Liver (tissue), 9 donors: Measurements from ENCODE around the gene CTNNA1. TPM values are rescaled to one million over a fixed set of nuclear protein-coding genes. Genes with fewer than 3 reads are reported as not detected.

Experiments used
- DNase-seq: peaks from one replicate; pipeline ENCODE4 v3.0.0-alpha.2; 2017; ENCODE audit warnings: low spot score
- H3K27ac ChIP-seq, 2 donors: one replicate each; pipeline ENCODE4 v1.7.0; 2013; ENCODE audit warnings: inconsistent platforms in 2 of 2, low read length in 2 of 2, control low read depth in 1 of 2, low read depth in 1 of 2, mild to moderate bottlenecking in 1 of 2
- H3K27me3 ChIP-seq, 4 donors: one replicate each; pipeline versions ENCODE4 v1.6.1 to v1.7.0; 2013; ENCODE audit warnings: low read length in 3 of 4, inconsistent platforms in 1 of 4, mild to moderate bottlenecking in 1 of 4, moderate library complexity in 1 of 4; ENCODE audit not compliant: control insufficient read depth in 4 of 4, insufficient read depth in 4 of 4
- H3K36me3 ChIP-seq, 4 donors: one replicate each; pipeline versions ENCODE4 v1.6.1 to v1.7.0; 2013; ENCODE audit warnings: low read length in 3 of 4, mild to moderate bottlenecking in 3 of 4, low read depth in 1 of 4, moderate library complexity in 1 of 4; ENCODE audit not compliant: control insufficient read depth in 4 of 4, insufficient read depth in 3 of 4
- H3K4me1 ChIP-seq, 4 donors: one replicate each; pipeline versions ENCODE4 v1.6.1 to v1.7.0; 2013; ENCODE audit warnings: low read length in 3 of 4, mild to moderate bottlenecking in 3 of 4, moderate library complexity in 1 of 4; ENCODE audit not compliant: control insufficient read depth in 4 of 4, insufficient read depth in 4 of 4
- H3K4me3 ChIP-seq, 3 donors: one replicate each; pipeline versions ENCODE4 v1.6.1 to v1.7.0; 2013; ENCODE audit warnings: low read length in 3 of 3, control low read depth in 1 of 3, low read depth in 1 of 3, mild to moderate bottlenecking in 1 of 3
- H3K9ac ChIP-seq, 2 donors: one replicate each; pipeline ENCODE4 v1.7.0; 2013; ENCODE audit warnings: low read length in 2 of 2, mild to moderate bottlenecking in 2 of 2, moderate library complexity in 2 of 2, control low read depth in 1 of 2, low read depth in 1 of 2
- H3K9me3 ChIP-seq, 4 donors: one replicate each; pipeline versions ENCODE4 v1.6.1 to v1.7.0; 2013; ENCODE audit warnings: low read length in 3 of 4; ENCODE audit not compliant: control insufficient read depth in 4 of 4
- CTCF ChIP-seq: fragments of 150-350 bp; IDR thresholded peaks from 2 replicates; pipeline ENCODE4 v1.5.1; 2017; ENCODE audit warnings: improper control_type of control experiment, low read depth, low read length; ENCODE audit not compliant: missing input control
- EGR1 ChIP-seq, 2 donors: IDR thresholded peaks; 2 replicates each; pipeline ENCODE4 v1.6.1; 2016 to 2018; ENCODE audit warnings: antibody characterized with exemption in 2 of 2, low read depth in 2 of 2
- FOXA1 ChIP-seq: IDR thresholded peaks from 2 replicates; pipeline ENCODE4 v1.6.1; 2016; ENCODE audit warnings: antibody characterized with exemption
- FOXA2 ChIP-seq: IDR thresholded peaks from 2 replicates; pipeline ENCODE4 v1.6.1; 2016; ENCODE audit warnings: antibody characterized with exemption
- GABPA ChIP-seq, 2 donors: IDR thresholded peaks in 1 of 2; conservative IDR thresholded peaks in 1 of 2; 2 replicates each; pipeline ENCODE4 v1.6.1; 2016; ENCODE audit warnings: antibody characterized with exemption in 2 of 2, mild to moderate bottlenecking in 1 of 2, moderate library complexity in 1 of 2
- HNF4A ChIP-seq, 2 donors: conservative IDR thresholded peaks; 2 replicates each; pipeline ENCODE4 v1.6.1; 2016; ENCODE audit warnings: antibody characterized with exemption in 2 of 2, mild to moderate bottlenecking in 2 of 2
- HNF4G ChIP-seq: IDR thresholded peaks from 2 replicates; pipeline ENCODE4 v1.6.1; 2016; ENCODE audit warnings: antibody characterized with exemption
- JUND ChIP-seq, 2 donors: IDR thresholded peaks; 2 replicates each; pipeline ENCODE4 v1.6.1; 2016; ENCODE audit warnings: antibody characterized with exemption in 2 of 2
- RAD21 ChIP-seq, 2 donors: IDR thresholded peaks; 2 replicates each; pipeline ENCODE4 v1.6.1; 2016; ENCODE audit warnings: antibody characterized with exemption in 2 of 2, mild to moderate bottlenecking in 2 of 2
- REST ChIP-seq: IDR thresholded peaks from 2 replicates; pipeline ENCODE4 v1.6.1; 2016; ENCODE audit warnings: antibody characterized with exemption, mild to moderate bottlenecking
- RXRA ChIP-seq, 2 donors: IDR thresholded peaks; 2 replicates each; pipeline ENCODE4 v1.6.1; 2017 to 2018; ENCODE audit warnings: antibody characterized with exemption in 2 of 2, mild to moderate bottlenecking in 1 of 2
- SP1 ChIP-seq: IDR thresholded peaks from 2 replicates; pipeline ENCODE4 v1.6.1; 2018; ENCODE audit warnings: antibody characterized with exemption, mild to moderate bottlenecking
- TAF1 ChIP-seq: conservative IDR thresholded peaks from 2 replicates; pipeline ENCODE4 v1.6.1; 2016; ENCODE audit warnings: antibody characterized with exemption, mild to moderate bottlenecking
- YY1 ChIP-seq: IDR thresholded peaks from 2 replicates; pipeline ENCODE4 v1.6.1; 2016; ENCODE audit warnings: antibody characterized with exemption, mild to moderate bottlenecking
- WGBS: extraction: QIAGEN DNeasy Blood & Tissue Kit; methylation state at CpG from one replicate; pipeline ENCODE4 v1.1.7; 2013; 5-methylcytosine and 5-hydroxymethylcytosine counted together
- polyA plus RNA-seq, 2 donors: library from polyadenylated mRNA; stranded (reverse) in 1 of 2; unstranded in 1 of 2; fragments of 200-250 nt in 1 of 2; fragments of >200 nt in 1 of 2; fragmentation: Nextera tagmentation in 1 of 2; extraction: Ambion mirVana in 1 of 2; gene quantifications; one replicate each; pipeline versions ENCODE4 v1.2.1 to v1.2.3, GENCODE V29; 2013 to 2015
- total RNA-seq, 2 donors: library from RNA; depleted of rRNA; stranded (reverse); fragments of >200 nt; gene quantifications; one replicate each; pipeline ENCODE4 v1.2.3, GENCODE V29; 2014
- TF ChIP-seq, protein P1 (sequence below): IDR thresholded peaks from 2 replicates; pipeline ENCODE4 v1.6.1; 2016; ENCODE audit warnings: antibody characterized with exemption
- TF ChIP-seq, protein P2 (sequence below): IDR thresholded peaks from 2 replicates; pipeline ENCODE4 v1.6.1; 2016; ENCODE audit warnings: antibody characterized with exemption
- TF ChIP-seq, protein P3 (sequence below): IDR thresholded peaks from 2 replicates; pipeline ENCODE4 v1.6.1; 2016; ENCODE audit warnings: antibody characterized with exemption
- donor health status: healthy.
- donor health status: healthy.
- donor health status: healthy.
- donor health status: healthy.
- donor health status: healthy.

The CTNNA1 gene
- total and polyA plus RNA-seq, 4 donors: 39.9 to 150 (median 103) TPM

- H3K27me3 ChIP-seq: no peaks in the 10 kb centered on the region
- TF ChIP-seq EGR1 (IDR thresholded peaks at IDR 0.05; ENCODE audit: low read depth in 2 of 2) (no peak), TAF1 (no peak), FOXA1 (no peak), YY1 (no peak), HNF4A (conservative IDR thresholded peaks at IDR 0.05) (no peak), GABPA (IDR thresholded peaks at IDR 0.05 in 1 of 2, conservative IDR thresholded peaks at IDR 0.05 in 1 of 2) (no peak), JUND (IDR thresholded peaks at IDR 0.05) (no peak), REST (no peak), CTCF (no peak), RXRA (IDR thresholded peaks at IDR 0.05) (no peak), RAD21 (IDR thresholded peaks at IDR 0.05) (no peak), FOXA2 (no peak), SP1 (no peak)
- TF ChIP-seq, protein P1, sequence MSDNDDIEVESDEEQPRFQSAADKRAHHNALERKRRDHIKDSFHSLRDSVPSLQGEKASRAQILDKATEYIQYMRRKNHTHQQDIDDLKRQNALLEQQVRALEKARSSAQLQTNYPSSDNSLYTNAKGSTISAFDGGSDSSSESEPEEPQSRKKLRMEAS: no peak
- TF ChIP-seq, protein P2, sequence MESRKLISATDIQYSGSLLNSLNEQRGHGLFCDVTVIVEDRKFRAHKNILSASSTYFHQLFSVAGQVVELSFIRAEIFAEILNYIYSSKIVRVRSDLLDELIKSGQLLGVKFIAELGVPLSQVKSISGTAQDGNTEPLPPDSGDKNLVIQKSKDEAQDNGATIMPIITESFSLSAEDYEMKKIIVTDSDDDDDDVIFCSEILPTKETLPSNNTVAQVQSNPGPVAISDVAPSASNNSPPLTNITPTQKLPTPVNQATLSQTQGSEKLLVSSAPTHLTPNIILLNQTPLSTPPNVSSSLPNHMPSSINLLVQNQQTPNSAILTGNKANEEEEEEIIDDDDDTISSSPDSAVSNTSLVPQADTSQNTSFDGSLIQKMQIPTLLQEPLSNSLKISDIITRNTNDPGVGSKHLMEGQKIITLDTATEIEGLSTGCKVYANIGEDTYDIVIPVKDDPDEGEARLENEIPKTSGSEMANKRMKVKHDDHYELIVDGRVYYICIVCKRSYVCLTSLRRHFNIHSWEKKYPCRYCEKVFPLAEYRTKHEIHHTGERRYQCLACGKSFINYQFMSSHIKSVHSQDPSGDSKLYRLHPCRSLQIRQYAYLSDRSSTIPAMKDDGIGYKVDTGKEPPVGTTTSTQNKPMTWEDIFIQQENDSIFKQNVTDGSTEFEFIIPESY: no peak
- TF ChIP-seq, protein P3, sequence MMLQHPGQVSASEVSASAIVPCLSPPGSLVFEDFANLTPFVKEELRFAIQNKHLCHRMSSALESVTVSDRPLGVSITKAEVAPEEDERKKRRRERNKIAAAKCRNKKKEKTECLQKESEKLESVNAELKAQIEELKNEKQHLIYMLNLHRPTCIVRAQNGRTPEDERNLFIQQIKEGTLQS: no peak
- no peaks in the 10 kb centered on the region for H3K4me1 ChIP-seq
- no peak overlapping the region for H3K4me3 ChIP-seq
- no peaks in the 10 kb centered on the region for H3K36me3 ChIP-seq
- WGBS: 92% methylated on average over 2 of the region's 2 CpGs
- H3K9me3 ChIP-seq: no peaks in the 10 kb centered on the region
- no peak for DNase-seq
- H3K9ac ChIP-seq: no peak overlapping the region
- no peak overlapping the region for H3K27ac ChIP-seq
Measured at GRCh38 chr5:138719811-138720210, 33.4 kb upstream of the CTNNA1 start.

DNA sequence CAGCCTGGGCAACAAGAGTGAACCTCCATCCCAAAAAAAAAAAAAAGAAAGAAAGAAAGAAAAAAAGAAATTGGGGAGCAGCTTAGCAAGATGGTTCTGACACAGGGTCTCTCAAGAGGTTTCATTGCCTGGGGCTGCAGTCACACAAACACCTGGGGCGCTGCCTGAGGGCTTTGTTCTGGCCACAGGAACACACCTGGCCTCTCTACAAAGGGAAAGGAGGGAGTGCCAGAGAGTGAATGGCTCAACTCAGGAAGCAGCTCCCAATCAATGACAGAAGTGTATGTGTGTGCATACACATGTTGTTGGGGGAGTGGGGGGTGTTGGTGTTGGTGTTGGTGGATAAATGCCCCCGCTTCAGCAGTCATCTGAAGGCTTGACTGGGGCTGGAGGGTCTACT is 32.4 kb upstream of the CTNNA1 start:
- H3K4me3 ChIP-seq: no peak overlapping the region
- no peak overlapping the region for H3K27ac ChIP-seq
- no peaks in the 10 kb centered on the region for H3K9me3 ChIP-seq
- H3K9ac ChIP-seq: no peak overlapping the region
- H3K4me1 ChIP-seq: peaks cover 0 to 2% (median under 1%) of the 10 kb centered on the region in 4 donors
- H3K36me3 ChIP-seq: no peaks in the 10 kb centered on the region
- no peaks in the 10 kb centered on the region for H3K27me3 ChIP-seq
- WGBS: 94% methylated on average over 2 of the region's 2 CpGs
- DNase-seq: no peak
- TF ChIP-seq HNF4G (no peak), SP1 (no peak), HNF4A (conservative IDR thresholded peaks at IDR 0.05) (no peak), TAF1 (no peak), RAD21 (IDR thresholded peaks at IDR 0.05) (no peak), GABPA (IDR thresholded peaks at IDR 0.05 in 1 of 2, conservative IDR thresholded peaks at IDR 0.05 in 1 of 2) (no peak), REST (no peak), FOXA2 (no peak)
- TF ChIP-seq, protein P2: no peak
- TF ChIP-seq, protein P1: no peak
- TF ChIP-seq, protein P3: no peak
